Hepatocyte (in vitro differentiated cells): ENCODE data around the gene CCDC51. TPM values are rescaled to one million over a fixed set of nuclear protein-coding genes. Genes with fewer than 3 reads are reported as not detected.

Experiments
- DNase-seq: peaks from one replicate; pipeline ENCODE4 v3.0.0-alpha.2; 2016; ENCODE audit warnings: low spot score
- H2AFZ ChIP-seq: fragments of 200-600 bp; sonication (generic); 2 replicates; pipeline ENCODE4 v1.6.0; 2016; ENCODE audit warnings: antibody characterized with exemption, mild to moderate bottlenecking
- H3K27ac ChIP-seq: fragments of 200-600 bp; sonication (generic); 2 replicates; pipeline ENCODE4 v1.5.1; 2016; ENCODE audit warnings: mild to moderate bottlenecking
- H3K27me3 ChIP-seq: fragments of 200-600 bp; sonication (generic); 2 replicates; pipeline ENCODE4 v1.6.1; 2016
- H3K36me3 ChIP-seq: fragments of 200-600 bp; sonication (generic); replicated peaks from 2 replicates; pipeline ENCODE4 v1.5.1; 2016; ENCODE audit warnings: low read depth; ENCODE audit not compliant: insufficient read depth
- H3K4me1 ChIP-seq: fragments of 200-600 bp; sonication (generic); 2 replicates; pipeline ENCODE4 v1.5.1; 2016; ENCODE audit warnings: mild to moderate bottlenecking, moderate library complexity; ENCODE audit not compliant: insufficient read depth
- H3K4me2 ChIP-seq: fragments of 200-600 bp; sonication (generic); 2 replicates; pipeline ENCODE4 v1.6.0; 2016
- H3K4me3 ChIP-seq: fragments of 200-600 bp; sonication (generic); 2 replicates; pipeline ENCODE4 v1.5.1; 2016; ENCODE audit warnings: mild to moderate bottlenecking
- H3K79me2 ChIP-seq: fragments of 200-600 bp; sonication (generic); 2 replicates; pipeline ENCODE4 v1.6.0; 2017; ENCODE audit warnings: mild to moderate bottlenecking
- H3K9me2 ChIP-seq: fragments of 200-600 bp; sonication (generic); replicated peaks from 2 replicates; pipeline ENCODE4 v1.6.0; 2017; ENCODE audit warnings: mild to moderate bottlenecking; ENCODE audit not compliant: insufficient read depth
- H3K9me3 ChIP-seq: fragments of 200-600 bp; sonication (generic); 2 replicates; pipeline ENCODE4 v1.5.1; 2016; ENCODE audit warnings: low read depth, mild to moderate bottlenecking
- H4K20me1 ChIP-seq: fragments of 200-600 bp; sonication (generic); 2 replicates; pipeline ENCODE4 v1.6.0; 2016; ENCODE audit warnings: mild to moderate bottlenecking; ENCODE audit not compliant: insufficient read depth, poor library complexity, severe bottlenecking
- CTCF ChIP-seq: fragments of 200-600 bp; sonication (generic); IDR thresholded peaks from 2 replicates; pipeline ENCODE4 v1.5.1; 2016; ENCODE audit warnings: antibody characterized with exemption, mild to moderate bottlenecking; ENCODE audit not compliant: poor library complexity
- EZH2 ChIP-seq: fragments of 200-600 bp; sonication (generic); IDR thresholded peaks from 2 replicates; pipeline ENCODE4 v1.6.1; 2016; ENCODE audit warnings: antibody characterized with exemption, mild to moderate bottlenecking, borderline replicate concordance
- EZH2phosphoT487 ChIP-seq: fragments of 200-600 bp; sonication (generic); IDR thresholded peaks from one replicate; pipeline ENCODE4 v1.6.1; 2018; ENCODE audit warnings: antibody characterized with exemption, mild to moderate bottlenecking, low read depth, moderate library complexity; ENCODE audit not compliant: unreplicated experiment, severe bottlenecking
- WGBS: methylation state at CpG from one replicate; pipeline ENCODE4 v1.1.6; 2016; ENCODE audit warnings: low lambda C conversion rate; ENCODE audit errors: missing lambda C conversion rate; 5-methylcytosine and 5-hydroxymethylcytosine counted together
- polyA plus RNA-seq: library from polyadenylated mRNA; unstranded; fragments of >200 nt; fragmentation: Nextera tagmentation; extraction: Ambion mirVana; gene quantifications from 2 replicates; pipeline ENCODE4 v1.2.1, GENCODE V29; 2016
- total RNA-seq: library from RNA; depleted of rRNA; stranded (reverse); fragments of >200 nt; gene quantifications from 2 replicates; pipeline ENCODE4 v1.2.3, GENCODE V29; 2014

CCDC51 gene
- total and polyA plus RNA-seq, 2 experiments from 2014 or later, result 30.4 to 30.8 TPM

DNA sequence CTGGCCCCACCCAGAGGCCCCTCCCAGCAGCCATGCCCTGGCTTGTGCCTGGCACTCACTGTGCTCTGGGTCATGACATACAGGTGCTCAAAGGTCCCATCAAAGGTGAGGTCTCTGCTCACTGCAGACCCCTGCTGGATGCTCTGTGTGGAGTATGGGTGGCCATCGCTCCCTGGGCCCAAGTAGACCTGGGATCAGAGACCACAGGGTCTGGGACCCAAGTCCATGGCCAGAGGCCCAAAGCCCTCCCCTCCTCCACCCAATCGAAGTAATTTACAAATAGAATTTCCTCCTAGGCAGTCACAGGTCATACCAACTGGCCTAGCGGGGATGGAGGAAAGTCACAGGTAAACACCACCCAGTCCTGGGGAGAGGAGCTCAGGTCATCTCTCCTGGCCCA, 17.6 kb downstream of the CCDC51 start:
- no peak for TF ChIP-seq EZH2
- no peak for TF ChIP-seq CTCF
- TF ChIP-seq EZH2phosphoT487, result no peak
- no peak for DNase-seq
- H3K4me1 ChIP-seq, result peaks cover 26% of the 10 kb centered on the region
- no peaks in the 10 kb centered on the region for H3K9me2 ChIP-seq
- no peak overlapping the region for H2AFZ ChIP-seq
- H4K20me1 ChIP-seq, result peaks cover 41% of the 10 kb centered on the region
- no peaks in the 10 kb centered on the region for H3K27me3 ChIP-seq
- no peaks in the 10 kb centered on the region for H3K36me3 ChIP-seq
- no peak overlapping the region for H3K4me3 ChIP-seq
- no peak overlapping the region for H3K4me2 ChIP-seq
- 91% methylated on average over 3 of the region's 3 CpGs for WGBS
- H3K9me3 ChIP-seq, result no peaks in the 10 kb centered on the region
- peaks cover 58% of the 10 kb centered on the region for H3K79me2 ChIP-seq
- no peak overlapping the region for H3K27ac ChIP-seq

DNA sequence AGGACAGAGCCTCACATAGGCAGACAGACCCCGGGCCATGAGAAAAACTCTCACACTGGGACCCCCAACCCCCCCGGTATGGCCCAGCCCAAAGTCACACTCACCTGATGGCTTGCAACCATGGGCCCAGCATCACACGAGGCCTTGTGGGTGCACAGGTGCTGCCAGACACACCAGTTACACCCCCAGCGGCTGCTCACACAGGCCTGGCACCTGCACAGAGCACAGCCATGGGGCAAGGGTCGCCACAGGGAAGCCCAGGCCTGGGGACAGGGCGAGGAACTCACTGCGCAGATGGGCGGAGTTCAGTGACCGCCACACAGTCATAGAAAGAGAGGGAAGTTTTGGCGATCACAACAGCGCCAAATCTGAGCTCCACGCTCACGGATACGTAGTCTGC, 19.4 kb downstream of the CCDC51 start:
- Histone ChIP-seq H3K27ac (no peak overlapping the region), H3K36me3 (no peaks in the 10 kb centered on the region), H3K4me1 (peaks cover 9% of the 10 kb centered on the region), H3K9me2 (no peaks in the 10 kb centered on the region), H3K27me3 (no peaks in the 10 kb centered on the region), H3K9me3 (no peaks in the 10 kb centered on the region), H4K20me1 (peaks cover 26% of the 10 kb centered on the region), H3K4me2 (no peak overlapping the region), H3K4me3 (no peak overlapping the region), H3K79me2 (peaks cover 41% of the 10 kb centered on the region), H2AFZ (no peak overlapping the region)
- WGBS, result 96% methylated on average over 14 of the region's 14 CpGs
- TF ChIP-seq CTCF (no peak), EZH2 (no peak), EZH2phosphoT487 (no peak)
- DNase-seq, result no peak

GRCh38 chr3:48419597-48419996, 20.3 kb downstream of the CCDC51 start:
- TF ChIP-seq EZH2phosphoT487, result no peak
- no peak for TF ChIP-seq CTCF
- no peak for TF ChIP-seq EZH2
- 96% methylated on average over 16 of the region's 17 CpGs for WGBS
- Histone ChIP-seq H2AFZ (no peak overlapping the region), H3K4me1 (no peaks in the 10 kb centered on the region), H3K27me3 (no peaks in the 10 kb centered on the region), H3K9me2 (no peaks in the 10 kb centered on the region), H3K79me2 (peaks cover 31% of the 10 kb centered on the region), H4K20me1 (peaks cover 16% of the 10 kb centered on the region), H3K4me3 (no peak overlapping the region), H3K27ac (no peak overlapping the region), H3K9me3 (no peaks in the 10 kb centered on the region), H3K36me3 (no peaks in the 10 kb centered on the region), H3K4me2 (no peak overlapping the region)
- no peak for DNase-seq

DNA sequence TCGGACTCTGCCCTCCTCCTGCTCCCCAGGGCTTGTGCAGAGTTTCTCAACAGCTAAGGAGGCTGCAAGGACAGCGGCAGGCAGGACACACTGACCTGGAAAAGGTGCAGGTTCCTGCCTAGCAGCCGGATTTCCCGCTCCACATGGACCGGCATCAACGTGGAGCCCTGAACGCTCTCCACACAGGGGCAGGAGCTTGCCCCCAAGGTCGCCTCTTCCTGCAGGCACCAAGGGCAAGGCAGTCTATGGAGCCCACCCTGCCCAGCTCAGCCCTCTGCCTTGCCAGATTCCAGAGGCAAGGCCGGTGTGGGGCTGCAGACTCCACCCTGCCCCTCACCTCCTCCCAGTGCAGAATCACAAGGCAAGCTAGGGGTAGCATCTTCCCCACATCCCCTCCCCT, 20.8 kb downstream of the CCDC51 start:
- no peak overlapping the region for H3K4me2 ChIP-seq
- no peak overlapping the region for H2AFZ ChIP-seq
- H3K36me3 ChIP-seq, result no peaks in the 10 kb centered on the region
- H3K9me3 ChIP-seq, result no peaks in the 10 kb centered on the region
- peaks cover 12% of the 10 kb centered on the region for H4K20me1 ChIP-seq
- no peak overlapping the region for H3K27ac ChIP-seq
- H3K27me3 ChIP-seq, result no peaks in the 10 kb centered on the region
- no peak overlapping the region for H3K4me3 ChIP-seq
- no peaks in the 10 kb centered on the region for H3K9me2 ChIP-seq
- 98% methylated on average over 9 of the region's 9 CpGs for WGBS
- no peaks in the 10 kb centered on the region for H3K4me1 ChIP-seq
- no peak for TF ChIP-seq CTCF
- no peak for TF ChIP-seq EZH2
- no peak for TF ChIP-seq EZH2phosphoT487
- DNase-seq, result no peak
- H3K79me2 ChIP-seq, result peaks cover 27% of the 10 kb centered on the region
